Measurements from ENCODE around the gene BANF1.

- TF ChIP-seq POLR2A (IDR thresholded peaks at IDR 0.05; ENCODE audit: low read length) (no peak), GATA1 (IDR thresholded peaks at IDR 0.05; ENCODE audit: low read depth, low read length) (no peak)
Measured at GRCh38 chr11:66026017-66026529, 23.8 kb downstream of the BANF1 start, which contains the start of gene CATSPER1.

All from erythroblast (primary cell).